HG03175 (cell line): ENCODE results near the gene DIO2.
A peak's percentile ranks its signal among the peaks of the same experiment; 100 is the strongest.

Source experiments
- ATAC-seq: cut with Tn5 transposase; IDR thresholded peaks from one replicate; pipeline ENCODE4 v1.9.1; 2021; ENCODE audit warnings: mild to moderate bottlenecking, moderate library complexity; ENCODE audit not compliant: unreplicated experiment

The DIO2 gene

DNA sequence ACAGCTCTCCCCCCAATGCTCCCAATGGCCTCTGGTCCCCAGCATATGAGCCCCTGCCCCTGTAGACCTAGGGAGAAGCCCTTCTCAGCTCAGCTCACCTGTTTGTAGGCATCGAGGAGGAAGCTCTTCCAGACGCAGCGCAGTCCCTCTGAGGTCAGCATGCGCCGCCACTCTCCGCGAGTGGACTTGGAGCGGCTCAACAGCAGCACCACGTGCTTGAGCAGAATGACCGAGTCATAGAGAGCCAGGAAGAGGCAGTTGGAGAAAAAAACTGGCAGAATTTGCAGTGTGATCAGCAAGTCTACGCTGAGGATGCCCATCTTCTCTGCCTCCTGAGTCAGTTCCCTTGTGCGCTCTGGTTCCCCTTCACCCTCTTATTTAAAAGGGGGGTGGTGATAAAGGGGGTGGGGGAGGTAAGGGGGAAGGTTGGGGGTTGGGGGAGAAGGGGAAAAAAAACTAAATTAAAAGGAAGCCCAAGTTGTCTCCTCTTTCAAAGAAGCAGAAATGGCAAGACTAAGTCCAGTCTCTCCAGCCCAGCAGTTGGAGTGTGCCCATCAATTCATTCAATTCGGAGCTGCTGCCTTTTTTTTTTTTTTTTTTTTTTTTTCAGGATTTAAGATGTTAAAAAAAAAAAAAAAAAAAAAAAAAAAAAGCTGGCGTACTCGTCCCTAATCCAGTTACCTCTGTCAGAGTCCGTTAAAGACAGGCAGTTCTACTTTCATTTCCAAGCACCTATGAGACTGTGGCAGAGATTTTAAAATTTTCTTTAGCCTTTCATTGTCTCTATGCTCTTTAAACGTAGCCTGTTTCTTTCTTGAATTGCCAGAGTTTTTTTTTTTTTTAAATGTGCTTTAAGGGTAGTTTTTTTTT is at the start of gene DIO2:
Gene DIO2, minus strand, starts transcription at position 352 of the 870 bp plus-strand sequence. Its CDS starts 32 bp downstream, at position 320.
- no peak for ATAC-seq

DNA sequence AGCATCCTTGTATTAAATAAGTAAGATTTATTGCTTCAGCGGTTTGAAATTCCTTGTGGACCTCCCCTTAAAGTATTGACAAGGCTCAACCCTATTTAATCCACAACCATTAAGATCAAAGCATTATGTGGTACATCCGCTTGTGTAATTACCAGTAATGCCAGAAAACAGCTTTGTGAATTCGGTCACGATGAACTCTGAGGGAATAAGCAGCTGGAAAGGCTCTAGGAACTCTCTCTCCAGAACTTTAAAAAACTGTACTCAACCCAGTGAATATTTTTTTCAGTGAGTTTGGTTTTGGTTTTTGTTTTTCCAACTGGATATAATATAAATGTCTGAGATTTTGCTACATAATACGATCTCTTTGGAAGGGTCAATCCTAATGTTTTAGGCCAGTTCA is 49.3 kb upstream of the DIO2 start:
- no peak for ATAC-seq

DNA sequence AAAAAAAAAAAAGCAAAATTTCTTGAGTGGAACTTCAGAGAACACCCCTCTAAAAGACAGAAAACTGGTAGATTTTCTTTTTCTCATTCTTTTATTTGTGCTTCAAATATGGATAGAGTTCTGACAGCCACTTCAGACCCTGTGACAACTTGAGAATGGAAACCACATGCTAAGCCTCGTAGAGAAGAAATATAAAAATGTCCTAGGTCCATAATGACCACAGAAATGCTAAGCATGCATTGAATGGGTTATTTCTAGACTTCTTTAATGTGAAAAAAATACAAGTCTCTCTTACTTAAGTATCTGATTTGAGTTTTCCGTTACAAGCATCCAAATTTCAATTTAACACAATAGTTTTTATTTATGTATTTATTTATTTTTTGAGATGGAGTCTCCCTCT is 28.3 kb upstream of the DIO2 start:
- no peak for ATAC-seq

DNA sequence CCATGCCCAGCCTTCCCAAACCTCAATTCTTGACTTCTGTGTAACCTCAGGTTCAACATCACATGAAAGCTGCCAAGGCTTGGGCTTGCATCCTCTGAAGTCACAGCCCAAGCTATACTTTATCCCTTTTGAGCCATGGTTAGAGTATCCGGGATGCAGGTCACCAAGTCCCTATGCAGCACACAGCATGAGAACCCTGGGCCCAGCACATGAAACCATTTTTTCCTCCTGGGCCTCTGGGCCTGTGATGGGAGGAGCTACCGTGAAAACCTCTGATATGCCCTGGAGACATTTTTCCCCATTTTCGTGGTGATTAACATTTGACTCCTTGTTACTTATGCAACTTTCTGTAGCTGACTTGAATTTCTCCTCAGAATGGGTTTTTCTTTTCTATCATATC is 25.8 kb upstream of the DIO2 start:
- ATAC-seq = no peak

DNA sequence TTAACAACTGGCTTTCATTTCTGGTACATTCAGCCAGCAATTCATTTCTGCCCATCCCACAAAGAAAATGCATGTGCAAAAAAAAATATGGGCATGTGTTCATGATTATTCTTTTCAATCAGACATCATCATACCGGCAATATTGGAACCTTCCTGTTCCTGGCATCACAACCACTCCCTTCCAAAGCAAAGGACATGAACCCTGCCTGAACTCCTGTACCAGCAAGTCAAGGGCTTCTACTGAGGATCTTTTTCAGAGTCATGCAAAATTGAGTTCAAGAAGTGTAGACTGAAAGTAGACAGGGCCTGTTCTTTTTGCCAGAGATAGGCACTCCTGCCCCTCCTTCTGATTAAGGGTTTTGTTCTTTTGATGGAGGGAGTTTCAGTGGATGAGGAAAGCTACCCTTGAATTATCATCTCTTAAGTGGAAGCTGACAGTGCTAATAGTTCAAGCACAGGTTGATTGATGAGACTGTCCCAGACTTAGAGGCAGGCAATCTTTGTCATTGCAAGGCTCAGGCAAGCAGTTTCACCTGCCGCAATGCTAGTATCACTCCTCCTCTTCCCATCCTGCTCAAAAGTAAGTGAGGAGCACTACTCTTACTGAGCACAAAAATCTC is 22.3 kb upstream of the DIO2 start:
- no peak for ATAC-seq

DNA sequence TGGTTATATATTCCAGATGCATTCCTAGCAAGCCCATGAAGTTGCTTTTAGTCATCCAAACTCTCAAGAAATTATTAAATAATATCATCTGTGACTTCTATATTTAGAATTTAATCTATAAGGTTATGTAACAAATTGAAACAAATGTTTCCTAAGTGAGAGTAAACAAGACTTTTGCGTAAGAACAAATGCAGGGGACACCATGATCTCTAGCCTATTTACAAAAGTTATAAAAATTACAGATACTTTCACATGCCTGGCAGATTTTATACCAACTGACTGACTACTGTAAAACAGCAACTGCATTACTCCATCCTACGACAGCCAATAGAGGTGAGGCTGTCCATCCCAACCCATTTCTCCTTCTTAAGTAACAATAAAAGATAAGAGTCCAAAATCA is 20.4 kb upstream of the DIO2 start:
- ATAC-seq = no peak

DNA sequence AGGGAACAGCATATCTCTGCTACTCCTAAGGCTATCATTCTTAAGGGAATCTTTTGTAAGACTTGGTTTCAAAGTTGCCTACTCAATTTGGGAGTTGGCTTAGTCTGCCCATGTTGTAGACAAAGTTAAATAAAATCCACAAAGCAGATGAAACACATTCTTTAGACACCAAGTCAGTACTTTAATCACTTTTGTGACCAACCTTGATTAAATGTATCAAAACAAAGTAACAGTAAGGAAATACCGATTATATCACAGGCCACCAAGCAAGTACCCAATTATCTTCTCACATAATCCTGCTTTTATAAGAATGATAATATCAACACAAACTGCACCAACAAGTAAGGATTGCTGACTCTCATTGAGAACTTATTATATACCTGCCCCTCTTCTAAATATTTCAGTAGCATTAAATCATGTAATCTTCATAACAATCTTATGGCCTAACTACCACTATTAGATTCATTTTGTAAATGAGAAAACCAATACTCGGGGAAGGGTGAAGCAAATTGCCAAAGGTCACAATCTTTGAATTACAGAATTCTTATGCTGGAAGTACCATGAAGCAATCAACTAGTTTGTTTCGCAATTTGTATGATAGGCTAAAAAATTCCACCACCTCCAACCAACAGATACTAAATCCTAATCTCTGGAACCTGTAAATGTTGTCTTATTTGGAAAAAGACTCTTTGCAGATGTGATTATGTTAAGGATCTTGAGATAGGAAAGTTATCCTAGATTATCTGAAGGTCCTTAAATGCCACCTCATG is 12.6 kb upstream of the DIO2 start:
- ATAC-seq = no peak

DNA sequence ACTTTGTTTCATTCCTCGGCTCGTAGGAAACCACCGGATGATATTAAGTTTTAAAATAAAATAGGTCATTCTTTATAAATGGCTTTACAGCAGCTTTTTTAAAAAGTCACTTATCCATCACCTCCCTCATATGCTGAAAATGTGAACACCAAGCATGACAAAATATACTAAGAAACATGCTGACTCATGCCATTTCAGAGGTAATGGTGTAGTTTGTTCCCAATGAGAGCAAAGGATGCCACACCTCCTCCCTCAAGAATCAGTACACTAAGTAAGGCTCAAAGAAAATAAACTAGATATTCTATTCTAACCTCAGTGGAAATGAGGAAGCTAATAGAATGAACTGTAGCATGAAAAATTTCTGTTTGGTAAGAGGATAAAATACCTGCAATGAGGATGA is 5.5 kb upstream of the DIO2 start:
- no peak for ATAC-seq

DNA sequence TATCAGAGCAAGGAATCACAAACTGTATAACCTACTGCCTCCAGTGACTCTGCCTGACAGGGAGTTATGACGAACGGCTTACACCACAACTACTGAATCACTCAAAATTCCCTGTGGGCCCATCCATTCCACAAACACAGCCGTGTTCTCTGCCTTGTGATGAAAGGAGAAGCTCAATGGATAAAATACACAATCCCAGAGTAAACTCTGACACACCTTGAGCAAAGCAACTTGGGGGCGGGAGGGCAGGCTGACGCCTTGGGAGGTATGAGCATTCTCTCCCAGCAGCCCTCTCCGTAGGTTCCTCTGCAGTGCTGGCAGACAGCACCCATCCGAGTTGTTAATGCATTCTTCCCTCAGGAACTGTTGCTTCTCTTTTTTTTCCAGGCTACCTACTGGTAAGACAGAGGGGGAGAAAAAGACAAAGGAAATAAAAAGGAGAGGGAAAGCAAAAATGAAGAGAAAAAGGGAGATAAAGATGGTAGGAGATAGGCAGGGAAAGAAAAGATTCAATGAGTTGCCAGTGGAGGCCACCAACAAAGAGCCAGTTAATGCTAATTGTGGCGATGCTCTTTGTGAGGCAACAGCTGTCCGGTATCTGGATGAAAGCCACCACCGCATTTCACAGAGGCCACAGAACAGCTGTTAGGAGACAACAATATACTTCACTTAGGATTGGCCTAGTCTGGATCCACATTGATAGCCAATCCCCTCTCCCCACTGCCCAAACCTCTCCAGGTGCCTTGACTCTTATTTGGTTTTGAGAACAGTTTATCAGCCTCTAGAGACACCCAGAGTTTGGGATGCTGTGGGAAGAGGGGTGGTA is 4.7 kb upstream of the DIO2 start:
- ATAC-seq = no peak

DNA sequence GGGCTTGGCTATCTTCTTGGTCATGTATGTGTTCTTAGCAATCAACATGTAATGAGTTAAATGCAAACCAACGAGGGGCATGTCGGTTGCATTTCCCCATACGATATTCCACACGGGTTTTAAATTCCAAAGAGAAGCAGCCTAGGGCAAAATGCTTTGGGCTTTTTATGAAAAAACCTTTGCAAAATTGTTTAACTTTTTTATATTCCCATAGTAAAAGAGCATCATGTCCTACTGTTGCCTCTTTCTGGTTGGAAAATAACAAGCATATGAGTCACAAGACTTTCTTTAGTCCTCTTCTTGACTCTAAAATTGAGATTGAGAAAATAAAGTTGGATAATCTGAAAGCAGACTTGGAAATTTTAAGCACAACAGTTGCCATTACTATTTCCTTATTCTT is 3.8 kb upstream of the DIO2 start:
- no peak for ATAC-seq

DNA sequence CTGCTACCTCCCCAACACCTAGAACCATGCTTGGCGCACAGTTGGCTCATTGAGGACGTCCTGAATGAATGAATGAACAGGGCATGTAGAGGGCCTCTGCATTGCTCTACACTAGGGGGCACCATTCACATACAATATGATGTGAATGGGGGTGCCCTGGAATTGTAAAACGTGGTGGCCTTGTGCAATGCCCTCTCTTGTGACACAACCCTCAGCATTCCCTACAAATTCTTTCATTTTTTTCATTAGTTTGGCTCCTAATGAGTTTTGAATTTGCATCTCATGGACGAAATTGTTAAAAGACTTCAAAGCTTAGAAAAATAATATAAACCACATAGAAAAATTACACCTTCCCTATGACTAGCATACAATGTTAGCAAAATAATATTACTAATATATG is 2.3 kb upstream of the DIO2 start:
- ATAC-seq = peak; percentile 53

DNA sequence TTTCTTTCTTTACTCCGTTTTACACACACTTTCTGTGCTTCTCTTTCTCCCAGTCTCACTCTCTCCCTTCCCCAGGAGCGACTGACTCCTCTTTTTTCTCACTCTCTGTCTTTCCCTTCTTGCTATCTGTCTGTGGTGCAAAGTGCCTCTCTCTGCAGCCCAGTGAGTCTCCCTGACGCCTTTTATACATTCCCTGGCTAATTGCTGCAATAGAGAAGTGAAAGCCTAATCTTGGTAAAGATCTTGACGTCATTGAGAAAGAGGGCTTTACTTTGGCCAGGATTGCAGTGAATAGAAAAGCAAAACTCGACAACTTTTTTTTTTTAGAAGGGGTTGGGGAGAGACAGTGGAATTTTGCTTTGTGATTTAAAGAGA is 706 bp upstream of the DIO2 start:
- no peak for ATAC-seq

DNA sequence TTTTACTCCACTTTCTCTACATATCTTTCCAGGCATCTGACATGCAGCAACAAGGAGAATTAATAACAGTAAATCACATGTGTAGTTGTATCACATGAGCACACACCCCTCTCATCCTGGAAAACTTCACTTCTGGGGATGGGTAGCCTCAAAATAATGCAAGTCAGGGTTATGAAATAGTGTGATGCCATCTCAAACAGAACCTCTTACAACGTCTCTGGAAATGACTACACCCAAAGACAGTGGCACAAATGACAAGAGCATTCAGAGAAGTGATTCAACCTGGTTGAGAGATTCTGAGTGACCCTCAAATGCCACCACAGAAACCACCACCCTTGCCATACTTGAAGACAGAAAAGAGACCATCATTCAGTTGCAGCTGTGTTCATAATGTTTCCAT is 2.8 kb downstream of the DIO2 start:
- no peak for ATAC-seq

DNA sequence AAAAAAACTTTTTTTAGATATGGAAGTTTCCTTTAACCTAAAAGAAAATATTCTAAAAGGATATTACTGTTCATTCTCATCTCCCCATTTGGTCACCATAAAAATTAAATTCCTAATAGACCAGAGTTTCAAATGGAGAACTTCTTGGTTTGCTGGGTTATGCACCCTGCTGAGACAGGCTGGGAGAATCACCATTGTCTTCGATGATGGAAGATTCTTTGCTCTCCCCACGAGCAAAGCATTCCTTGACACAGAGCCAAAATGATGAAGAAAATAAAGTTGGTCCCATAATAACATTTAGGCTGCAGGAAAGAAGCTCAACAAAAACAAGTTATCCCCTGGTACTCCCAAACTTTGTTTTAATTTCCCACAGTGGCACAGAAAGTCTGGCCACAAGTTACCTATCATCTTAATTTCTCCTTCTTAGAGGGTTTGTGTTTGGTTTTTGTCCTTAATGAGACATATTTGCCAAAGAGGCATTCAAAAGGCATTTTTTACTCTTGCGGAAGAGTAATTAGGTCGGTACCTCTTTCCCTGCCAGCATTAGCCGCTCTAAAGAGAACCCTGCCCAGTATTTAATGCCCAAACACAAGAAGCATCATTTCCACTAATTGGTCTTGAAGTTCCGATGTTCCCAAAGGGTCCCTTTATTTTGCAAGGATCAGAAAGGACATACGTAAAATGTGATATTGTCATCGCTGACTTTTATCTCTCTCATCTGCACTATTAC is 4.8 kb downstream of the DIO2 start:
- ATAC-seq = no peak

DNA sequence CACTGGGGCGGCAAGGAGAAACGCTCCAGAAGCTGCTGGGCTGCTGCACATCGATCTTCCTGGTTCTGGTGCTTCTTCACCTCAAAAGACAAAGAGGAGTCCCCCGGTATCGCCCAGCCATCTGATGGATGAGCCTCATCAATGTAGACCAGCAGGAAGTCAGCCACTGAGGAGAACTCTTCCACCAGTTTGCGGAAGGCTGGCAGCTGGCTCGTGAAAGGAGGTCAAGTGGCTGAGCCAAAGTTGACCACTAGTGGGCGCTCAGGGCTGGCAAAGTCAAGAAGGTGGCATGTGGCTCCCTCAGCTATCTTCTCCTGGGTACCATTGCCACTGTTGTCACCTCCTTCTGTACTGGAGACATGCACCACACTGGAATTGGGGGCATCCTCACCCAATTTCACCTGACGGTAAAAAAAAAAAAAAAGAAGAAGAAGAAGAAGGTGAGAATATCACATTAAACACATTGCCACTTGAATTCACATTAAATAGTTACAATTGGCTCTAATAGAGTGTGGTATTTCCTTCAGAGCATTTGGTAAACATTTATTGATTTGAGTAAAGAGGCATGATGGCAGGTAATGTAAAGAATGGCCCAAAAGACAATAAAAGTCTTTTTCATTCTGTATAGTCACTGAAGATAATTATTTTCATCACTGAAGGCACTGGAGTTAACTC is 8.3 kb downstream of the DIO2 start:
- ATAC-seq = no peak

DNA sequence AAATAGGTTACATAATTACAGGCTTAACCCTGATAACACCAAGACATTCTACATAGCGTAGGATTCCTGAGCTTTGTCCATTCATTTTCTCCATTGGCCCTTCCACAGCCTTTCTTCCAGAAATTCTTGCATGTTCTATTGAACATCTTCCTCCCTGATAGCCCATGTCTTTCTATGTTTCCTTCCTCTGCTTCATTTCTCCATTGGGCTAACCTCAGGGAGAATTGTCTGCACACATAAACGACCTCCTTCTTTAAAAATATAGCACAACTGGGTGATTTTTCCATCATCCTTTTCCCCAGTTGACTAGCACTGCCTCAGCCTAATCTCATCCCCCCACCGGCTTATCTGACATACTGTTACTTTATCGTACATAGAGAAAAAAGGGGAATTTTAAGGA is 11.2 kb downstream of the DIO2 start:
- no peak for ATAC-seq

DNA sequence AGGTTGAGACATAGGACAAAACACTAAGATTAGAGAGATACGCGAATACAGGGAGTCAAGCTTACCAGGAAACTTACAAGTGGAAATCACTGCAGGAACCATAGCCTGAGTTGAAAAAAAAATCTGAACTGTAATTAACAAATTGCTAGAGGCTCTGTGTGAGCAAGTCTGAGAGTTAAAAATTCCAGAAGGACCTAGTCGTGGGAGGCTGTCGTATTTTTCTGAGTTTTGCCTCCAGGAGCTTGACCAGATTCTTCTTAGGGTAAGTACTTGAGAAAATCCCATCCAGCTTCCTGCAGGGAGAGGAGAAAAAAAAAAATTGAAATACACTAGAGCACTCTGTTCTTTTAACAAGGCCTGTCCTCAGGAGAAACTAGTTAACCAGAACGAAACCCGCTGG is 22.7 kb downstream of the DIO2 start:
- no peak for ATAC-seq

DNA sequence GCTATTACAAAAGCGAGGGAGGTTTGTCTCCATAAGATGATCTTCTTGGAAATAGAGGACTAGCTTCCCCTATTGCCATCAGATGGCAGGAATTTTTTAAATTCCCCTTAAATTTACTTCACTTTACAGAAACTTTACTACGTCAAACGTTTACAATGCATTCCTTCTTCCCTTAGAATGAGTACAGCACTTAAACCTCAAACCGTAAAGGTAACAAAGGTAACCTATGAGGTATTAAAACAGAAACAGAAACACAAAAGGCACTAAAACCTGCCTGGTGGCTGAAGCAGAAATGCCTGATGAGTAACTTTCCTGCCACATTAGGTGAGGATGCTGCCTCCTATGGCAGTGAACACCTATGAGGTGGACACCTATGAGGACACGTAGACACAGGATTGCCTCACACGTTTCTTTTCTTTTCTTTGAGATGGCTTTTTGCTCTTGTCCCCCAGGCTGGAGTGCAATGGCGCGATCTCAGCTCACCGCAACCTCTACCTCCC is 25.0 kb downstream of the DIO2 start:
- no peak for ATAC-seq

DNA sequence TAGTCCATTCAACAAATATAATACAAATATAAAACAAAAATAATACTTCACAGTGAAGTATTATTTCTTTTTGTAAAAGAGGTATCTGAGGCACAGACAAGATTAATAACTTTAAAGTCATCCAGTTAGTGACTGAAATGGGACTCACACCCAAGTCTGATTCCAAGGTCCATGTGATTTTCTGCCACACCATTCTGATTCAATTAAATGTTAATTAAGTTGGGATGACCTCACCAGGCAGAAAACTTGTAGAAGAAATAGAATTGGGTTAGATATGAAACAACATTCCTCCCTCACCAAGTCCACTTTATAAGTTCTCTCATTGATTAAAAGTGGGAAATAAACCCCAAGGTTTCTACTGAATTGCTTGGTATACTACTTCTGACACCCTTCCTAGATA is 34.4 kb downstream of the DIO2 start:
- no peak for ATAC-seq
